ENCODE data around the gene FGD4. TPM values are rescaled to one million over a fixed set of nuclear protein-coding genes. Genes with fewer than 3 reads are reported as not detected.

FGD4 gene
- total and polyA plus RNA-seq, 4 donors, result 4.8 to 64.6 (median 24.2) TPM

GRCh38 chr12:32615441-32615840 lies 216.1 kb downstream of the FGD4 start:
- no peak overlapping the region for H3K9ac ChIP-seq (ENCODE audit: insufficient read depth in 1 of 2, low read length in 2 of 2)
- peaks cover 0 to 3% (median 0%) of the 10 kb centered on the region in 5 donors for H3K4me1 ChIP-seq (ENCODE audit: control insufficient read depth in 5 of 5, insufficient read depth in 5 of 5, low read length in 5 of 5)
- 66 to 79% methylated on average over 6 of the region's 6 CpGs for WGBS, 2 donors
- no peaks in the 10 kb centered on the region for H3K9me3 ChIP-seq (ENCODE audit: control insufficient read depth in 4 of 4, insufficient read depth in 3 of 4, low read length in 3 of 4)
- H3K27ac ChIP-seq (ENCODE audit: low read depth in 1 of 2, low read length in 1 of 2), result no peak overlapping the region
- ATAC-seq (ENCODE audit: insufficient read depth, low FRiP score) (no peak), DNase-seq (no peak)
- no peak overlapping the region for H3K4me3 ChIP-seq
- TF ChIP-seq CTCF (IDR thresholded peaks at IDR 0.05; ENCODE audit: control extremely low read depth, extremely low read depth), result no peak
- peaks cover 0 to 19% (median 9%) of the 10 kb centered on the region in 4 donors for H3K36me3 ChIP-seq (ENCODE audit: control insufficient read depth in 4 of 4, insufficient read depth in 4 of 4, low read length in 4 of 4)
- no peaks in the 10 kb centered on the region for H3K27me3 ChIP-seq (ENCODE audit: control insufficient read depth in 3 of 3, insufficient read depth in 3 of 3, low read length in 2 of 3)

- H3K36me3 ChIP-seq (ENCODE audit: control insufficient read depth in 4 of 4, insufficient read depth in 4 of 4, low read length in 4 of 4), result peaks cover 0 to 23% (median 9%) of the 10 kb centered on the region in 4 donors
- 88 to 93% methylated on average over 4 of the region's 4 CpGs for WGBS, 2 donors
Measured at GRCh38 chr12:32617534-32617933, 218.2 kb downstream of the FGD4 start.

GRCh38 chr12:32618115-32618514 lies 218.8 kb downstream of the FGD4 start:
- no peaks in the 10 kb centered on the region for H3K27me3 ChIP-seq (ENCODE audit: control insufficient read depth in 3 of 3, insufficient read depth in 3 of 3, low read length in 2 of 3)

More at GRCh38 chr12:32617534-32617933, 218.2 kb downstream of the FGD4 start:
- TF ChIP-seq CTCF (IDR thresholded peaks at IDR 0.05; ENCODE audit: control extremely low read depth, extremely low read depth), result no peak
- DNase-seq (no peak), ATAC-seq (ENCODE audit: insufficient read depth, low FRiP score) (no peak)
- Histone ChIP-seq H3K27ac (ENCODE audit: low read depth in 1 of 2, low read length in 1 of 2) (no peak overlapping the region), H3K9me3 (ENCODE audit: control insufficient read depth in 4 of 4, insufficient read depth in 3 of 4, low read length in 3 of 4) (no peaks in the 10 kb centered on the region), H3K4me1 (ENCODE audit: control insufficient read depth in 5 of 5, insufficient read depth in 5 of 5, low read length in 5 of 5) (no peaks in the 10 kb centered on the region), H3K27me3 (ENCODE audit: control insufficient read depth in 3 of 3, insufficient read depth in 3 of 3, low read length in 2 of 3) (no peaks in the 10 kb centered on the region), H3K4me3 (no peak overlapping the region), H3K9ac (ENCODE audit: insufficient read depth in 1 of 2, low read length in 2 of 2) (no peak overlapping the region)

More at GRCh38 chr12:32618115-32618514, 218.8 kb downstream of the FGD4 start:
- H3K4me1 ChIP-seq (ENCODE audit: control insufficient read depth in 5 of 5, insufficient read depth in 5 of 5, low read length in 5 of 5), result no peaks in the 10 kb centered on the region
- H3K9me3 ChIP-seq (ENCODE audit: control insufficient read depth in 4 of 4, insufficient read depth in 3 of 4, low read length in 3 of 4), result no peaks in the 10 kb centered on the region
- WGBS, 2 donors, result 91 to 95% methylated on average over 3 of the region's 3 CpGs
- H3K36me3 ChIP-seq (ENCODE audit: control insufficient read depth in 4 of 4, insufficient read depth in 4 of 4, low read length in 4 of 4), result peaks cover 0 to 23% (median 9%) of the 10 kb centered on the region in 4 donors
- H3K4me3 ChIP-seq, result no peak overlapping the region
- no peak overlapping the region for H3K9ac ChIP-seq (ENCODE audit: insufficient read depth in 1 of 2, low read length in 2 of 2)
- H3K27ac ChIP-seq (ENCODE audit: low read depth in 1 of 2, low read length in 1 of 2), result no peak overlapping the region
- no peak for DNase-seq
- ATAC-seq (ENCODE audit: insufficient read depth, low FRiP score), result no peak
- TF ChIP-seq CTCF (IDR thresholded peaks at IDR 0.05; ENCODE audit: control extremely low read depth, extremely low read depth), result no peak

Data from lung (tissue), 12 donors.